SK-N-MC (cell line): ENCODE data around the gene AMMECR1L.
"Not testable (repeated sequence)": the region's sequence is repeated elsewhere in the genome, so short reads cannot be mapped to it uniquely, and the experiment has no call there.

ENCODE experiments used
- DNase-seq: peaks from one replicate; pipeline ENCODE4 v3.0.0-alpha.2; 2011; ENCODE audit warnings: low read depth, low spot score
- H3K27ac ChIP-seq: fragments of 200-600 bp; sonication (generic); 2 replicates; pipeline ENCODE4 v1.5.1; 2016; ENCODE audit warnings: mixed run types
- H3K36me3 ChIP-seq: fragments of 200-600 bp; sonication (generic); 2 replicates; pipeline ENCODE4 v1.6.1; 2017; ENCODE audit warnings: antibody characterized with exemption, low read length, mixed read lengths; ENCODE audit not compliant: insufficient read depth
- H3K4me3 ChIP-seq: fragments of 200-600 bp; sonication (generic); 2 replicates; pipeline ENCODE4 v1.5.1; 2016
- H3K9ac ChIP-seq: fragments of 200-600 bp; sonication (generic); 2 replicates; pipeline ENCODE4 v1.8.0; 2017; ENCODE audit warnings: mixed run types, mixed read lengths; ENCODE audit not compliant: insufficient read length
- H3K9me3 ChIP-seq: fragments of 200-600 bp; sonication (generic); 2 replicates; pipeline ENCODE4 v1.6.1; 2017; ENCODE audit warnings: low read depth, mild to moderate bottlenecking, antibody characterized with exemption, low read length, moderate library complexity, mixed read lengths
- EZH2 ChIP-seq: fragments of 200-600 bp; sonication (generic); IDR thresholded peaks from one replicate; pipeline ENCODE4 v1.6.1; 2017; ENCODE audit warnings: antibody characterized with exemption
- FOXP2 ChIP-seq: optimal IDR thresholded peaks from 2 replicates; pipeline ENCODE3; 2011; ENCODE audit warnings: mild to moderate bottlenecking, moderate library complexity; ENCODE audit not compliant: insufficient read depth; ENCODE audit errors: extremely low read length, control extremely low read depth
- POLR2AphosphoS5 ChIP-seq: IDR thresholded peaks from 2 replicates; pipeline ENCODE4 v1.6.1; 2012; ENCODE audit warnings: mild to moderate bottlenecking, low read depth, low read length, borderline replicate concordance

The AMMECR1L gene

GRCh38 chr2:127910415-127910814 is 24.7 kb upstream of the AMMECR1L start:
- TF ChIP-seq POLR2AphosphoS5 (no peak), FOXP2 (no peak), EZH2 (no peak)
- Histone ChIP-seq H3K27ac (no peak overlapping the region), H3K9ac (no peak overlapping the region), H3K36me3 (no peaks in the 10 kb centered on the region), H3K9me3 (no peaks in the 10 kb centered on the region), H3K4me3 (no peak overlapping the region)
- no peak for DNase-seq

- no peak for DNase-seq
- Histone ChIP-seq H3K36me3 (no peaks in the 10 kb centered on the region), H3K27ac (no peak overlapping the region), H3K9me3 (no peaks in the 10 kb centered on the region), H3K9ac (no peak overlapping the region), H3K4me3 (no peak overlapping the region)
- TF ChIP-seq EZH2 (no peak), FOXP2 (no peak), POLR2AphosphoS5 (no peak)
These were observed 23.3 kb upstream of the AMMECR1L start for GRCh38 chr2:127909019-127909418.

GRCh38 chr2:127907733-127908400 is 22.1 kb upstream of the AMMECR1L start:
- H3K9me3 ChIP-seq, H3K4me3 ChIP-seq, DNase-seq, H3K36me3 ChIP-seq, H3K9ac ChIP-seq, H3K27ac ChIP-seq: not testable (repeated sequence)

GRCh38 chr2:127906206-127906926 is 20.6 kb upstream of the AMMECR1L start:
- H3K36me3 ChIP-seq, result no peaks in the 10 kb centered on the region
- H3K4me3 ChIP-seq, result no peak overlapping the region
- TF ChIP-seq EZH2 (no peak), FOXP2 (no peak), POLR2AphosphoS5 (no peak)
- H3K9me3 ChIP-seq, result no peaks in the 10 kb centered on the region
- no peak overlapping the region for H3K27ac ChIP-seq
- no peak for DNase-seq
- no peak overlapping the region for H3K9ac ChIP-seq

- no peak overlapping the region for H3K27ac ChIP-seq
- H3K9ac ChIP-seq, result no peak overlapping the region
- no peak overlapping the region for H3K4me3 ChIP-seq
- DNase-seq, result no peak
- TF ChIP-seq EZH2 (no peak), POLR2AphosphoS5 (no peak)
- H3K36me3 ChIP-seq, result no peaks in the 10 kb centered on the region
- no peaks in the 10 kb centered on the region for H3K9me3 ChIP-seq
These were observed 15.7 kb upstream of the AMMECR1L start for GRCh38 chr2:127901339-127902056.

- no peak overlapping the region for H3K4me3 ChIP-seq
- H3K9me3 ChIP-seq, result no peaks in the 10 kb centered on the region
- TF ChIP-seq POLR2AphosphoS5 (no peak), EZH2 (no peak), FOXP2 (no peak)
- no peak overlapping the region for H3K9ac ChIP-seq
- no peak overlapping the region for H3K27ac ChIP-seq
- DNase-seq, result no peak
- no peaks in the 10 kb centered on the region for H3K36me3 ChIP-seq
These were observed 11.9 kb upstream of the AMMECR1L start for GRCh38 chr2:127897531-127898211.

GRCh38 chr2:127893494-127893893 is 7.7 kb upstream of the AMMECR1L start:
- H3K4me3 ChIP-seq, result no peak overlapping the region
- H3K9ac ChIP-seq, result no peak overlapping the region

GRCh38 chr2:127893033-127893432 is 7.3 kb upstream of the AMMECR1L start:
- H3K4me3 ChIP-seq, result no peak overlapping the region
- H3K9ac ChIP-seq, result no peak overlapping the region
- H3K36me3 ChIP-seq, result no peaks in the 10 kb centered on the region
- H3K9me3 ChIP-seq, result no peaks in the 10 kb centered on the region
- TF ChIP-seq EZH2 (no peak), FOXP2 (no peak), POLR2AphosphoS5 (no peak)
- no peak for DNase-seq
- no peak overlapping the region for H3K27ac ChIP-seq

More at GRCh38 chr2:127893494-127893893, 7.7 kb upstream of the AMMECR1L start:
- no peak for DNase-seq
- TF ChIP-seq FOXP2 (no peak), POLR2AphosphoS5 (no peak), EZH2 (no peak)
- H3K36me3 ChIP-seq, result no peaks in the 10 kb centered on the region
- H3K27ac ChIP-seq, result no peak overlapping the region
- no peaks in the 10 kb centered on the region for H3K9me3 ChIP-seq
